ENCODE results near the gene HELZ2. TPM values are rescaled to one million over a fixed set of nuclear protein-coding genes. Genes with fewer than 3 reads are reported as not detected.

The HELZ2 gene
- total RNA-seq, 1 experiment from 2014 or later = 27.9 TPM

GRCh38 chr20:63539092-63539430, 35.0 kb downstream of the HELZ2 start:
- no peaks in the 10 kb centered on the region for H3K36me3 Mint-ChIP-seq (ENCODE audit: insufficient read depth in 1 of 3, low read depth in 3 of 3)
- Histone ChIP-seq H3K4ac (ENCODE audit: low read depth, low read length) (no peak overlapping the region), H3K27ac (ENCODE audit: insufficient read length, low read depth, low read length) (no peak overlapping the region), H3K27me3 (ENCODE audit: insufficient read depth, low read length) (no peaks in the 10 kb centered on the region), H4K8ac (replicated peaks; ENCODE audit: insufficient read length, low read depth, low read length) (no peak overlapping the region), H3K4me1 (ENCODE audit: insufficient read depth, low read length) (no peaks in the 10 kb centered on the region), H2AK5ac (ENCODE audit: insufficient read length, low read length) (no peak overlapping the region), H2AFZ (ENCODE audit: low read length) (no peak overlapping the region), H2BK20ac (ENCODE audit: low read depth, low read length, poor library complexity, severe bottlenecking) (no peak overlapping the region), H3K23me2 (ENCODE audit: insufficient read length, low read depth, low read length, poor library complexity, severe bottlenecking) (no peaks in the 10 kb centered on the region), H2BK120ac (ENCODE audit: low read depth, low read length, poor library complexity, severe bottlenecking) (no peak overlapping the region), H2BK12ac (ENCODE audit: insufficient read length, low read depth, low read length) (no peak overlapping the region), H3K79me1 (ENCODE audit: insufficient read depth, low read depth, low read length, poor library complexity, severe bottlenecking) (no peaks in the 10 kb centered on the region), H3K23ac (ENCODE audit: insufficient read length, low read depth, low read length) (no peak overlapping the region), H3K4me2 (ENCODE audit: insufficient read depth, insufficient read length, low read length) (no peak overlapping the region), H3K9ac (ENCODE audit: extremely low read depth, insufficient read length, low read length) (no peak overlapping the region), H4K5ac (ENCODE audit: insufficient read length, low read depth, low read length) (no peak overlapping the region), H3T11ph (ENCODE audit: low read length) (no peak overlapping the region), H3K56ac (ENCODE audit: insufficient read length, low read depth, low read length) (no peak overlapping the region), H2BK15ac (ENCODE audit: low read depth, low read length) (no peak overlapping the region), H4K91ac (ENCODE audit: insufficient read length, low read depth, low read length) (no peak overlapping the region), H4K20me1 (ENCODE audit: control insufficient read depth, insufficient read depth, insufficient read length) (no peaks in the 10 kb centered on the region), H2BK5ac (ENCODE audit: insufficient read length, low read length) (no peak overlapping the region), H3K18ac (ENCODE audit: insufficient read length, low read depth, low read length) (no peak overlapping the region), H3K79me2 (ENCODE audit: insufficient read depth, low read length) (no peaks in the 10 kb centered on the region), H3K9me3 (ENCODE audit: control insufficient read depth, low read depth, low read length) (no peaks in the 10 kb centered on the region), H3K14ac (ENCODE audit: insufficient read depth, low read length) (no peak overlapping the region)
- DNase-seq = no peak
- no peaks in the 10 kb centered on the region for H3K27me3 Mint-ChIP-seq (ENCODE audit: low read depth)
- no peak overlapping the region for H3K4me3 Mint-ChIP-seq
- H3K9me3 Mint-ChIP-seq = no peaks in the 10 kb centered on the region
- H3K27ac Mint-ChIP-seq = no peak overlapping the region
- peaks cover 3 to 8% of the 10 kb centered on the region in 2 experiments; a peak in 3 of 4 replicates for H3K4me1 Mint-ChIP-seq
- no CpG with 5 or more reads among the region's 12 CpGs for WGBS (ENCODE audit: extremely low coverage, insufficient read length, low lambda C conversion rate)
- TF ChIP-seq CTCF (conservative IDR thresholded peaks at IDR 0.05) = no peak
